GM21619 (cell line): Measurements from ENCODE around the gene SUN1.
"Not testable (repeated sequence)": the region's sequence is repeated elsewhere in the genome, so short reads cannot be mapped to it uniquely, and the experiment has no call there.

ENCODE experiments used
- ATAC-seq: cut with Tn5 transposase; IDR thresholded peaks from one replicate; pipeline ENCODE4 v1.9.1; 2021; ENCODE audit not compliant: unreplicated experiment

Gene SUN1

DNA sequence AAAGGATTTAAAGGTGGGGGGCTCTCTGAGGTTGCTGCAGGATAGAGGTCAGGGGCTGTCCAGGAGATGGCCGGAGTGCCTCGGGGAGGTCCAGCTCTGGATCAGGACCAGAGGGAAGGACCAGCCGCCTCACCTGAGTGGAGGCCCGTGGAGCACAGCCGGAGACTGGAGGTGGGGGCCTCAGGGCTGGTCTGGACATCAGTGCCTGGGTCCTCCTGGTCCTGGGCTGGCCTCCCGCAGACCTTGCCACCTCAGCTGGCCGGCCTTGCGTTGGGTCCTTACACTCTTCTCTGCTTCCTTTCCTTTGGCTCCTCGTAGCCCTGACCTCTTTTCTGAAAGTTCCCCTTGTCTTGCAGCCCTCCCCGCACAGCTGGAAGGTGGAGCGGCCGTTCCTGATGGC is 2.0 kb downstream of the SUN1 start:
- ATAC-seq: no peak

DNA sequence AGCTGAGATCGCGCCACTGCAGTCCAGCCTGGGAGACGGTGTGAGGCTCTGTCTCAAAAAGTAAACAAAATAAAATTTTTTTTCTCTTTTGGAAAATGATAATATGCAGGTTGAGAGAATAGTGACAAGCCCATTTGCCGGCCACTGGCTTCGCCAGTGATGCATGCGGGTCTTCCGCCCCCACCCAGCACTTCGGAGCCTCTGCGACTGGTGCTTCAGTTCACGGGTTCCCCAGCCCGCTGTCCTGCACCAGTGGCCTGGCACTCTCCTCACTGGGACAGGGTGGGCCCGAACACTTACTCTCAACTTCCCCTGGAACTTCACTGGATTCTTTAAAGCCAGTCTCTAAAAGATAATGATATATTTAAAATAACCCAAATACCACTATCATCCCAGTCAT is 2.7 kb downstream of the SUN1 start:
- ATAC-seq: no peak

DNA sequence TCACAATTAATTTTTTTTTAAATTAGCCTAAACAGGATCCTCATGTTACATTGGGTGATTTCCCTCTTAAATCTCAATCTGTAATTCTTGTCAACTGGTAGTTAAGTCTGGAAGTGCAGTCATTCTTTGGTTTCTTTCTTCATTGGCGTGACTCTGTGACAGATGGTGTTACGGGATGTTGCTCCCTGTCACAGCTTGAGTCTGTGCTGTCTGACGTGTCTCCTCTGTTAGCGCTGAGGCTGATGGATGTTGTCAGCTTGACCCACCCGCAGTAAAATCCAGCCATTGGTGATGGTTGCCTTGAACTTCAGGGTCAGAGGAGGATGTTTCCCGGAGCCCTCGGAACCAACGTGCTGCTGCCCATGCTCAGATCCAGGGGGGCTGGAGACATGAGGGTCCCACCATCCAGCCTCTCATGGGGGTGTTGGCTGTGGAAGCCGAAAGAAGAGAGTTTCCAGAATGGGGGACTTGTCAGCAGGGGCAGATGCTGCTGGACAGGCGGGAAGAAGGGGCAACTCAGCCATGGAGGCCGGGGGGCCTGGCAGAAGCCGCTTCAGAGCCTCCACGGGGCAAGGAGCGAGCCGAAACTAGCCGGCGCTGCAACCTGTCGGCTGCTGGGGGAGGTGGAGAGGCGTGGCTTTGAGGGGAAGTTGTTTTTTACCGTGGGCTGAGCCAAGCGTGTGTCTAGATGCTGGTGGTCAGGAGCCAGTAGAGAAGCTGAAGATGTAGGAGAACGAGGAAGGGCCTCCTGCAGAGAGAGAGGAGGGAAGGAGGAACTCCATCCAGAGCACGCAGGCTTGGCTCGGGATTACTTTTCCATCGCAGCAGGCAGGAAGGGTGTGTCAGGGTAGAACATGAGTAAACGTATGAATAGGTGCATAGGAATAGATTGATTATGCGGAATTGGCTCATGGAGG is 3.5 kb downstream of the SUN1 start:
- ATAC-seq: no peak

DNA sequence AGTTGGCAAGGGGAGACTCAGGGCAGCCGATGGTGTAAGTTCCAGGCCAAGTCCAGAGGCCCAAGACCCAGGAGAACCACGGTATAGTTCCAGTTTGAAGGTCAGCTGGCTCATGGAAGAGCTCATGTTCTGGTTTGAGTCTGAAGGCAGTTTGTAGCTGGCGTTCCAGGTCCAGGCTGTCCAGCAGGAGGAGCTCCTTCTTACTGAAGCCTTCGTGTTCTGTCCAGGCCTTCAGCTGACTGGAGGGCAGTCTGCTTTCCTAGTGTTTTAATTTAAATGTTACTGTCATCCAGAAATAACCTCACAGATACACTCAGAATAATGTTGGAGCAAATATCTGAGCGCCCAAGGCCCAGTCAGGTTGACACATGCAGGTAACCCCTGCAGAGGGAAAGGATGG is 4.2 kb downstream of the SUN1 start:
- ATAC-seq: no peak

- ATAC-seq: no peak
Observed at GRCh38 chr7:837001-837400, 4.7 kb downstream of the SUN1 start.

DNA sequence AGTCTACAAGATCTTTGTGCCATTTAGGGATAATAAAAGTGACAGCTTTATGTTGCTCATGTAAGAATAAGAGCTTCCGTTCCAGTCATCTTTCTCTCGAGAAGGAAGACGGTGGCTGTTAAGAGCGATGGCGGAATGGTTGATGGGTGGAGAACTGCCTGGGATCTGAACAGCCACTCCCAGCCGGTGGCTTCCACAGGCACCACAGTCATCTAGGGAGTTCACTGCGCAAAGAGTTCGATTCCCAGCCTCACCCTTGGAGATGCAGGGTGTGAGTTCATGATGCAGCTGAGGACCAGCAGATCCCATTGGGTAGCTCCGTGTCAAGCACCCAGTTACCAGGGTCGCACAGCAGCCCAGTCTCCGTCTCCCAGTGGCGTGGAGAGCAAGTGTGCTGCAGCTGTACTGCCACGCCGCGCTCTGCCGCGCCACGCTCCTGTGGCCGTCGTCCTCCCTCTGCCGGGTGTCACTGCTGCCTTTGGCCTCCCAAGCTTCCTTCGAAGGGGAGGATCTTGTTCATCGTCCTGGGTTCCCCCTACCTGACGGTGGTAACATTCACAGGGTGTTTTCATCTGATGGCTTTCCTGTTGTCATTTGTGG is 7.8 kb downstream of the SUN1 start:
- no peak for ATAC-seq

DNA sequence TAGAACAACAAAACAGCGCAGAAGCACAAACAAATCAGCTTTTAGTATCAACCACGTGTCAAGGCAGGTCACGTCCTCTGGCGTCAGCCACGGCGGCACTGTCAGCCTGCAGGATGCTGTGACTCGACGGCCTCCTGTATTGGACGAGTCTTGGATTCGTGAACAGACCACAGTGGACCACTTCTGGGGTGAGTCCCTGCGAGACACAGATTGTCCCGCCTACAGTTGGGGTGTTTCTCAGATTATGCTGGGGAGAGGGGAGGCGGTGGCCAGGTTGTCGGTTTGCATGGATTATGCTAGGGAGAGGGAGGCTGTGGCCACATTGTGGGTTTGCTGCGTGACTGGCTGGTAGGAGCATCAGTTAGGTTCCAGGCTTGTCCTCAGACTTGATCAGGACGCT is 9.7 kb downstream of the SUN1 start:
- no peak for ATAC-seq

DNA sequence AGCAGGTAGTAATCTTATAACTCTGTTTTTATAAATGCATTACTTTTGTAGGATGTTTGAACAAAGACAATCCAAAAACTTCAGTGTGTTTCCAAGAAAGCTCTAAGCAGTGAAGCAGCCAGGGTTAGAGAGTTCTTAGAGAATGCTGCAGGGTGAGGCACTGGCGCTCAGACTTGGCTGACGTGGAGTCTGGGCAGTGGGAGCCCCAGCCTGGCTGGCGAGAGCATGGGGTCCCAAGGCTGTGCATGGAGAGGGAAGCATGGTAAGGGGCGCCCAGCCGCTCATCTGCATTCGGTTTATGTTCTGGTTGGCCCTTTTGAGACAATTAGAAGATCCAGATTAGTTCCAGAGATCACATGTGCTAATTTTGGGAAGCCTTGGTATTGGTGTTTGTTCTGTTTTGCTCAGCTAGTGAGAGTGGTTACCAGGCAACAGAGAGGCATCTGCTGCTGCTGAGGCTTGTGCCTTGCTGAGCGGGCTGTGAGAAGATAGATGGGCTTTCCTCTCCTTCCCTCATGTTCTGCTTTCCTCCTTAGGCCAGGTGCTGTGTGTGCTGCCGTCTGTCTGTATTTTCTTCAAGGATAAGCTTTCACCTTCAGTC is 10.3 kb downstream of the SUN1 start:
- no peak for ATAC-seq

DNA sequence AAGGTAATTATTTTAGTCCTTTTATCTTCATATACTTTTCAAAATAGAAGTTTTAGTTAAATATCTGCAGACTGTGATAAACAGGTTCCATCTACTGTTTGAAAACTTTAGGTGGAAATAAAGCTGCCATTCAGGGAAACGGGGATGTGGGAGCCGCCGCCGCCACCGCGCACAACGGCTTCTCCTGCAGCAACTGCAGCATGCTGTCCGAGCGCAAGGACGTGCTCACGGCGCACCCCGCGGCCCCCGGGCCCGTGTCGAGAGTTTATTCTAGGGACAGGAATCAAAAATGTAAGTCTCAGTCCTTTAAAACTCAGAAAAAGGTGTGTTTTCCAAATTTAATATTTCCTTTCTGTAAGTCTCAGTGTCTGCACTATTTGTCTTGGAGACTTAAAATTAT is 11.0 kb downstream of the SUN1 start:
- ATAC-seq: no peak

- no peak for ATAC-seq
Observed at GRCh38 chr7:844043-844442, 11.8 kb downstream of the SUN1 start.

GRCh38 chr7:844514-844913 is 12.2 kb downstream of the SUN1 start:
- no peak for ATAC-seq

DNA sequence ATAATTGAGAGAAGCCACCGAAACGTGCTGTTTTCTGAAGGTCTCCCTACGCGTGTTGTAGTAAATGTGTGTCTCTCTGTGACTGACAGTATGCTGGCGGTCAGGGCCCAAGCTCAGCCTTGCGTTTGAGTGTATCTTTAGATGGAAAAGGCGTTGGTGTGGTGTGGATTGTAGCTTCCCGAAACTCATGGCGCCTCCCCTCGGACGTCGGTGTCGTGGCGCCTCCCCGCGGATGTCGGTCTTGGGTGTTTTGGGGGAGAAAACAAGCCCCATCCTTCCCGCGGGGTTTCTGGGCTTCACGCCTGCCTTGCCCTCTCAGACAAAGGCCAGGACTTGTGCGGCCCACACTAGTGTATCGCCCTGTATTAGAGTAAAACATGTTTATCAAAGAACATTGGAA is 12.8 kb downstream of the SUN1 start:
- no peak for ATAC-seq

- no peak for ATAC-seq
Observed at GRCh38 chr7:845731-846130, 13.5 kb downstream of the SUN1 start.

DNA sequence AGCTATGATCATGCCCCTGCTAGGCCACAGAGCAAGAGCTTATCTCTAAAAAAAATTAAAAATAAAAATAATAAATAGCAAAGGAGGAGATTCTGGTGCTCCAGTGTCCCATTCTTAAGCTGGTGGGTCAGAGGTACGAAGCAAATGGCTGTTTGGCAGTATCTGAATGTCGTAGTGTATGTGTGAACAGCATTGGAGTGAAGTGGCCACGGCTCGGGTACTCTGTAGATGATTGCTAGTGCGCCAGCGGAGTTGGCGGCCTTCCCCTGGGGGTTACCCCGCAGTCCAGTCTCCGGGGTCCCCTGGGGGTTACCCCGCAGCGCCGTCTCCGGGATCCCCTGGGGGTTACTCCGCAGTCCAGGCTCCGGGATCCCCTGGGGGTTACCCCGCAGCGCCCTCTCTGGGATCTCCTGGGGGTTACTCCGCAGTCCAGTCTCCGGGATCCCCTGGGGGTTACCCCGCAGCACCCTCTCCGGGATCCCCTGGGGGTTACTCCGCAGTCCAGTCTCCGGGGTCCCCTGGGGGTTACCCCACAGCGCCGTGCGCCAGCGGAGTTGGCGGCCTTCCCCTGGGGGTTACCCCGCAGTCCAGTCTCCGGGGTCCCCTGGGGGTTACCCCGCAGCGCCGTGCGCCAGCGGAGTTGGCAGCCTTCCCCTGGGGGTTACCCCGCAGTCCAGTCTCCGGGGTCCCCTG is 14.8 kb downstream of the SUN1 start:
- ATAC-seq: not testable (repeated sequence)

GRCh38 chr7:847728-848127 is 15.5 kb downstream of the SUN1 start:
- ATAC-seq: not testable (repeated sequence)

- ATAC-seq: no peak
Observed at GRCh38 chr7:849145-849544, 16.9 kb downstream of the SUN1 start.

DNA sequence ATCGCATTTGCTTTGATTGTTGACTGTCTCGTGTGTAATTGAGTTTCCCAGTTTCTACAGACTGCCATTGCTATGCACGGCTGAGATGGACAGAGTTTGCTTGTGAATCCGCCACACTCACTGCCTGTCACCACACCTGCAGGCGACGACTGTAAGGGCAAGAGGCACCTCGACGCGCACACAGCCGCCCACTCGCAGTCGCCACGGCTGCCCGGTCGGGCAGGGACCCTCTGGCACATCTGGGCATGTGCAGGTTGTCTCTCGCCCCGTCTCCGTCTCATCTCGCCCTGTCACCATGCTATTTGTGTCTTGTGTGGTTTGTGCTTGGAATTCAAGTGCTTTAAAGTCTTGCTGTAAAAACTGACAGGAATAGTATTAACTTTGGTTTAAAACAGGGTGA is 17.5 kb downstream of the SUN1 start:
- ATAC-seq: no peak

DNA sequence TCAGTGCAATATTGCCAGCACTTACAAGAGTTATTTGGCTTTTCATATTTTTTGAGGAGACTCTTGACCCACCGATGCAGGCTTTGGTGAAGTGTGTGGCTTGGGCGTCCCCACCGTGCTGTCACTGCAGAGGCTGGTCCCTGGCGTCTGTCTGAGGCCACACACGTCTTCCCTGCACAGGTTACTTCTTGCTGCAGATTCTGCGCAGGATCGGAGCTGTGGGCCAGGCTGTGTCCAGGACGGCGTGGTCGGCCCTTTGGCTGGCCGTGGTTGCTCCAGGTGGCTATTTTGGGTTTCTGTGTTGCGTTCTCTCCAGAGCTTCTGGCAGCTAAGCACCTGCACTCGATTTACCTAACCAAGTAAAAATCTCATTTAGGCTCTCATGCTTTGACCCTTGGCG is 18.9 kb downstream of the SUN1 start:
- no peak for ATAC-seq

DNA sequence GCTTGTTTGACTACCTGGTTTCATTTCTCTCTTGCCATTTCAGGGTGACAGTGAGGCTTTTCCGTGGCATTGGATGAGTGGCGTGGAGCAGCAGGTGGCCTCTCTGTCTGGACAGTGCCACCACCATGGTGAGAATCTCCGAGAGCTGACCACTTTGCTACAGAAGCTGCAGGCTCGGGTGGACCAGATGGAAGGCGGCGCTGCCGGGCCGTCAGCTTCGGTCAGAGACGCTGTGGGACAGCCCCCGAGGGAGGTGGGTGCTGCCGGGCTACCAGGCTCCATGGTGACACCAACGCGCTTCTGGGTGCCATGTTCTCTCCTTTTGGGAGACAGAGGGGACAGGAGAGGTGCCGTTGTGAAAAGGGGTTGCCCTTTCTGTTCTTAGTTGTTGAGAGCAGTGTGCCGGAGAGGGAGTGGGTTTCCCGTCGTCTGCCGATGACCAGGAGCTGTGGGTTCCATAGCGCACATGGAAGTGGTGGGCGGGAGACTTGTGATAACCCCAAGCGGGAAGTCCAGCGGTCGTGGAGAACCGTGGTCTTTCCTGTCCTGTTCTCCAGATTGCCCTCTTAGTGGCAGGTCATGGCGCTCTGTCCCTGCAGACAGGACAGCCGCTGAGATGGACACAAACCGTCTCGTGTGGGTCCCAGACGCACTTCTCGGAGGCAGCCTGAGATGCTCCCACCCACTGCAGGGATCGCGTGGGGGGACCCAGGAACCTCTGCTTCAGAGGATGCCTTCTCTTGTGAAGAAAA is 21.3 kb downstream of the SUN1 start:
- no peak for ATAC-seq

- no peak for ATAC-seq
Observed at GRCh38 chr7:854118-854775, 22.0 kb downstream of the SUN1 start.
